GM12873 (cell line): ENCODE measurements around the gene SCGB3A2.

ENCODE experiments used
- CTCF ChIP-seq: IDR thresholded peaks from 2 replicates; pipeline ENCODE4 v1.5.1; 2012; ENCODE audit warnings: low read depth, mild to moderate bottlenecking, moderate library complexity, low read length, control low read depth; ENCODE audit not compliant: insufficient read depth; ENCODE audit errors: missing control alignments

Gene SCGB3A2

GRCh38 chr5:147901599-147902039, 23.1 kb downstream of the SCGB3A2 start:
- TF ChIP-seq CTCF, result no peak

- no peak for TF ChIP-seq CTCF
Observed at GRCh38 chr5:147902609-147903115, 24.2 kb downstream of the SCGB3A2 start.

GRCh38 chr5:147904110-147904509, 25.6 kb downstream of the SCGB3A2 start:
- TF ChIP-seq CTCF, result no peak

- no peak for TF ChIP-seq CTCF
Observed at GRCh38 chr5:147906326-147907095, 28.0 kb downstream of the SCGB3A2 start, which contains the start of gene C5orf46. TSS of gene C5orf46 (minus strand) at chr5:147906538. CDS start at chr5:147906501, 37 bp downstream.

- no peak for TF ChIP-seq CTCF
Observed at GRCh38 chr5:147911427-147911826, 32.9 kb downstream of the SCGB3A2 start.

- TF ChIP-seq CTCF, result no peak
Observed at GRCh38 chr5:147912011-147912410, 33.5 kb downstream of the SCGB3A2 start.

GRCh38 chr5:147913786-147914185, 35.3 kb downstream of the SCGB3A2 start:
- no peak for TF ChIP-seq CTCF
